Stimulated activated naive CD8-positive, alpha-beta T cell treated with anti-CD3 and anti-CD28 coated beads, Interleukin-15, amount 100 ng/mL, for 72 hours (primary cell): ENCODE data around the gene CASZ1.

Experiments
- ATAC-seq: fragments of 150-1000 bp; cut with Tn5 transposase; 2 replicates; pipeline ENCODE4 v1.10.0; 2021; ENCODE audit warnings: mild to moderate bottlenecking, moderate library complexity
- DNase-seq, 2 donors: peaks; one replicate each; pipeline ENCODE4 v3.0.0; 2021 to 2022
- H3K27ac Mint-ChIP-seq, 2 donors: one replicate each; pipeline ENCODE4 v1.8.0; 2022; ENCODE audit warnings: mild to moderate bottlenecking in 2 of 2, mixed read lengths in 2 of 2, moderate library complexity in 2 of 2
- H3K27me3 Mint-ChIP-seq: one replicate; pipeline ENCODE4 v1.8.0; 2022; ENCODE audit warnings: mixed read lengths
- H3K4me1 Mint-ChIP-seq: one replicate; pipeline ENCODE4 v1.8.0; 2022; ENCODE audit warnings: mild to moderate bottlenecking, mixed read lengths
- H3K4me3 Mint-ChIP-seq, 2 donors: one replicate each; pipeline ENCODE4 v1.8.0; 2022; ENCODE audit warnings: mild to moderate bottlenecking in 2 of 2, mixed read lengths in 2 of 2, moderate library complexity in 1 of 2
- H3K9me3 Mint-ChIP-seq, 2 donors: one replicate each; pipeline ENCODE4 v1.8.0; 2022; ENCODE audit warnings: mixed read lengths in 2 of 2

The CASZ1 gene

GRCh38 chr1:10776190-10776905 lies 20.1 kb downstream of the CASZ1 start:
- Mint-ChIP-seq H3K4me1 (no peaks in the 10 kb centered on the region), H3K9me3 (no peaks in the 10 kb centered on the region), H3K27me3 (peaks cover 8% of the 10 kb centered on the region), H3K4me3 (no peak overlapping the region), H3K27ac (no peak overlapping the region)
- no peak for ATAC-seq
- DNase-seq = no peak

- Mint-ChIP-seq H3K27ac (no peak overlapping the region), H3K4me1 (no peaks in the 10 kb centered on the region), H3K9me3 (no peaks in the 10 kb centered on the region), H3K4me3 (no peak overlapping the region), H3K27me3 (peaks cover 8% of the 10 kb centered on the region)
- ATAC-seq = no peak
- no peak for DNase-seq
Observed at GRCh38 chr1:10775763-10776162, 20.7 kb downstream of the CASZ1 start.

GRCh38 chr1:10774615-10775310 lies 21.7 kb downstream of the CASZ1 start:
- peak overlapping the region in 1 of 2 donors; percentile 17 for H3K27ac Mint-ChIP-seq
- H3K27me3 Mint-ChIP-seq = peaks cover 8% of the 10 kb centered on the region
- no peaks in the 10 kb centered on the region for H3K4me1 Mint-ChIP-seq
- no peak for DNase-seq
- no peak overlapping the region for H3K4me3 Mint-ChIP-seq
- ATAC-seq = no peak
- no peaks in the 10 kb centered on the region for H3K9me3 Mint-ChIP-seq

- ATAC-seq (no peak), DNase-seq (no peak)
- H3K27me3 Mint-ChIP-seq = peaks cover 8% of the 10 kb centered on the region
- no peaks in the 10 kb centered on the region for H3K9me3 Mint-ChIP-seq
- H3K4me1 Mint-ChIP-seq = no peaks in the 10 kb centered on the region
- no peak overlapping the region for H3K4me3 Mint-ChIP-seq
- H3K27ac Mint-ChIP-seq = no peak overlapping the region
Observed at GRCh38 chr1:10773851-10774614, 22.4 kb downstream of the CASZ1 start.

GRCh38 chr1:10773376-10773775 lies 23.1 kb downstream of the CASZ1 start:
- DNase-seq (no peak), ATAC-seq (no peak)
- H3K9me3 Mint-ChIP-seq = no peaks in the 10 kb centered on the region
- peaks cover 8% of the 10 kb centered on the region for H3K27me3 Mint-ChIP-seq
- no peak overlapping the region for H3K27ac Mint-ChIP-seq
- H3K4me1 Mint-ChIP-seq = no peaks in the 10 kb centered on the region
- H3K4me3 Mint-ChIP-seq = no peak overlapping the region

- no peaks in the 10 kb centered on the region for H3K4me1 Mint-ChIP-seq
- DNase-seq (no peak), ATAC-seq (no peak)
- no peak overlapping the region for H3K27ac Mint-ChIP-seq
- H3K27me3 Mint-ChIP-seq = peaks cover 8% of the 10 kb centered on the region
- no peak overlapping the region for H3K4me3 Mint-ChIP-seq
- no peaks in the 10 kb centered on the region for H3K9me3 Mint-ChIP-seq
Observed at GRCh38 chr1:10772711-10773110, 23.7 kb downstream of the CASZ1 start.

GRCh38 chr1:10771789-10772188 lies 24.7 kb downstream of the CASZ1 start:
- H3K4me1 Mint-ChIP-seq = no peaks in the 10 kb centered on the region
- DNase-seq (no peak), ATAC-seq (no peak)
- no peaks in the 10 kb centered on the region for H3K9me3 Mint-ChIP-seq
- H3K4me3 Mint-ChIP-seq = no peak overlapping the region
- H3K27ac Mint-ChIP-seq = peak overlapping the region in 1 of 2 donors; percentile 66
- H3K27me3 Mint-ChIP-seq = peaks cover 8% of the 10 kb centered on the region

GRCh38 chr1:10768552-10768951 lies 27.9 kb downstream of the CASZ1 start:
- Mint-ChIP-seq H3K27ac (no peak overlapping the region), H3K4me3 (no peak overlapping the region), H3K27me3 (peaks cover 14% of the 10 kb centered on the region), H3K4me1 (no peaks in the 10 kb centered on the region), H3K9me3 (no peaks in the 10 kb centered on the region)
- no peak for ATAC-seq
- DNase-seq = no peak

- ATAC-seq (no peak), DNase-seq (no peak)
- Mint-ChIP-seq H3K9me3 (no peaks in the 10 kb centered on the region), H3K4me1 (no peaks in the 10 kb centered on the region), H3K4me3 (no peak overlapping the region), H3K27me3 (peaks cover 14% of the 10 kb centered on the region), H3K27ac (no peak overlapping the region)
Observed at GRCh38 chr1:10767282-10767681, 29.2 kb downstream of the CASZ1 start.

- Mint-ChIP-seq H3K4me3 (no peak overlapping the region), H3K27ac (no peak overlapping the region), H3K4me1 (no peaks in the 10 kb centered on the region), H3K9me3 (no peaks in the 10 kb centered on the region), H3K27me3 (peaks cover 6% of the 10 kb centered on the region)
- no peak for ATAC-seq
- DNase-seq = no peak
Observed at GRCh38 chr1:10765734-10766478, 30.5 kb downstream of the CASZ1 start.

GRCh38 chr1:10765304-10765703 lies 31.1 kb downstream of the CASZ1 start:
- ATAC-seq (no peak), DNase-seq (no peak)
- Mint-ChIP-seq H3K4me1 (no peaks in the 10 kb centered on the region), H3K4me3 (no peak overlapping the region), H3K9me3 (no peaks in the 10 kb centered on the region), H3K27me3 (peaks cover 6% of the 10 kb centered on the region), H3K27ac (no peak overlapping the region)

GRCh38 chr1:10764296-10764798 lies 32.1 kb downstream of the CASZ1 start:
- no peaks in the 10 kb centered on the region for H3K4me1 Mint-ChIP-seq
- DNase-seq = no peak
- peaks cover 6% of the 10 kb centered on the region for H3K27me3 Mint-ChIP-seq
- no peaks in the 10 kb centered on the region for H3K9me3 Mint-ChIP-seq
- ATAC-seq = no peak
- H3K27ac Mint-ChIP-seq = peak overlapping the region in 1 of 2 donors; percentile 30
- H3K4me3 Mint-ChIP-seq = no peak overlapping the region

- H3K27me3 Mint-ChIP-seq = peaks cover 6% of the 10 kb centered on the region
- DNase-seq = no peak
- no peak overlapping the region for H3K4me3 Mint-ChIP-seq
- no peaks in the 10 kb centered on the region for H3K9me3 Mint-ChIP-seq
- H3K4me1 Mint-ChIP-seq = no peaks in the 10 kb centered on the region
- no peak overlapping the region for H3K27ac Mint-ChIP-seq
- ATAC-seq = no peak
Observed at GRCh38 chr1:10762875-10763274, 33.6 kb downstream of the CASZ1 start.

GRCh38 chr1:10762153-10762523 lies 34.3 kb downstream of the CASZ1 start:
- no peak overlapping the region for H3K4me3 Mint-ChIP-seq
- H3K9me3 Mint-ChIP-seq = no peaks in the 10 kb centered on the region
- no peak for DNase-seq
- H3K27me3 Mint-ChIP-seq = peaks cover 6% of the 10 kb centered on the region
- no peak for ATAC-seq
- H3K27ac Mint-ChIP-seq = no peak overlapping the region
- H3K4me1 Mint-ChIP-seq = no peaks in the 10 kb centered on the region

GRCh38 chr1:10761503-10762152 lies 34.8 kb downstream of the CASZ1 start:
- no peaks in the 10 kb centered on the region for H3K4me1 Mint-ChIP-seq
- DNase-seq = no peak
- ATAC-seq = no peak
- H3K27me3 Mint-ChIP-seq = peaks cover 6% of the 10 kb centered on the region
- no peak overlapping the region for H3K27ac Mint-ChIP-seq
- H3K4me3 Mint-ChIP-seq = no peak overlapping the region
- H3K9me3 Mint-ChIP-seq = no peaks in the 10 kb centered on the region
